HK-2 (cell line): ENCODE data around the gene A3GALT2.
"Not testable (repeated sequence)": the region's sequence is repeated elsewhere in the genome, so short reads cannot be mapped to it uniquely, and the experiment has no call there.

ENCODE experiments used
- DNase-seq: peaks from one replicate; pipeline ENCODE4 v3.0.0-alpha.2; 2018; ENCODE audit not compliant: unreplicated experiment

The A3GALT2 gene

GRCh38 chr1:33314416-33314815 lies 6.5 kb downstream of the A3GALT2 start:
- DNase-seq, result no peak

GRCh38 chr1:33312413-33312749 lies 8.5 kb downstream of the A3GALT2 start:
- DNase-seq, result no peak

- DNase-seq, result no peak
These were observed 9.0 kb downstream of the A3GALT2 start for GRCh38 chr1:33311706-33312412.

GRCh38 chr1:33310702-33311101 lies 10.2 kb downstream of the A3GALT2 start:
- DNase-seq, result no peak

GRCh38 chr1:33309351-33309750 lies 11.5 kb downstream of the A3GALT2 start:
- DNase-seq, result not testable (repeated sequence)

GRCh38 chr1:33307494-33307864 lies 13.4 kb downstream of the A3GALT2 start:
- DNase-seq, result no peak

- DNase-seq, result peak; percentile 88
These were observed 14.0 kb downstream of the A3GALT2 start for GRCh38 chr1:33306653-33307493.

- peak; percentile 47 for DNase-seq
These were observed 14.9 kb downstream of the A3GALT2 start for GRCh38 chr1:33305816-33306652.

GRCh38 chr1:33305016-33305415 lies 15.9 kb downstream of the A3GALT2 start:
- DNase-seq, result no peak

- no peak for DNase-seq
These were observed 18.6 kb downstream of the A3GALT2 start for GRCh38 chr1:33302325-33302724.

GRCh38 chr1:33301273-33301984 lies 19.5 kb downstream of the A3GALT2 start:
- no peak for DNase-seq

GRCh38 chr1:33300673-33301072 lies 20.2 kb downstream of the A3GALT2 start:
- DNase-seq, result no peak

- DNase-seq, result no peak
These were observed 21.3 kb downstream of the A3GALT2 start for GRCh38 chr1:33299461-33300155.

- DNase-seq, result peak; percentile 61
These were observed 22.1 kb downstream of the A3GALT2 start for GRCh38 chr1:33298623-33299277.

GRCh38 chr1:33297911-33298622 lies 22.8 kb downstream of the A3GALT2 start:
- no peak for DNase-seq

GRCh38 chr1:33296824-33297223 lies 24.1 kb downstream of the A3GALT2 start:
- no peak for DNase-seq

- no peak for DNase-seq
These were observed 24.8 kb downstream of the A3GALT2 start for GRCh38 chr1:33296082-33296458.

- DNase-seq, result peak; percentile 90
These were observed 25.3 kb downstream of the A3GALT2 start for GRCh38 chr1:33295450-33296081.

GRCh38 chr1:33295023-33295422 lies 25.9 kb downstream of the A3GALT2 start:
- no peak for DNase-seq
